PC-3 (cell line): Measurements from ENCODE around the gene VPS37C. TPM values are rescaled to one million over a fixed set of nuclear protein-coding genes. Genes with fewer than 3 reads are reported as not detected.

ENCODE experiments used
- ATAC-seq: fragments of 200-7000 bp; cut with Tn5 transposase; 2 replicates; pipeline ENCODE4 v1.9.1; 2020; ENCODE audit warnings: mild to moderate bottlenecking, moderate library complexity
- BruUV-seq: library from RNA; stranded (reverse); fragments of 400-500 nt; replicated peaks from 2 replicates; lab custom pipeline; 2021; lab: Mats Ljungman, UMichigan
- CTCF ChIA-PET: fragments of 300-600 bp; sonication (Branson Sonifier 250); formaldehyde crosslinking; loops from one replicate; lab custom pipeline; 2022; ENCODE audit warnings: antibody characterized with exemption; lab: Charles Lee
- POLR2A ChIA-PET: fragments of 300-600 bp; sonication (Branson Sonifier 250); formaldehyde crosslinking; loops from one replicate; lab custom pipeline; 2022; ENCODE audit warnings: antibody characterized with exemption; ENCODE audit not compliant: unreplicated experiment; lab: Charles Lee
- DNase-seq: peaks from one replicate; pipeline ENCODE4 v3.0.0-alpha.2; 2015
- H2AFZ ChIP-seq: fragments of 300-600 bp; sonication (generic); 2 replicates; pipeline ENCODE4 v1.6.0; 2016; ENCODE audit warnings: antibody characterized with exemption, low read length
- H3F3A ChIP-seq: fragments of 300-600 bp; sonication (generic); one replicate; pipeline ENCODE4 v1.6.0; 2017; ENCODE audit warnings: antibody characterized with exemption, low read length, control low read depth, mild to moderate bottlenecking; ENCODE audit not compliant: unreplicated experiment
- H3K27ac ChIP-seq: fragments of 300-600 bp; sonication (generic); 2 replicates; pipeline ENCODE4 v1.5.1; 2016; ENCODE audit warnings: mild to moderate bottlenecking, low read length
- H3K27me3 ChIP-seq: fragments of 300-600 bp; sonication (generic); 2 replicates; pipeline ENCODE4 v1.6.1; 2016; ENCODE audit warnings: low read length, mixed read lengths
- H3K36me3 ChIP-seq: fragments of 300-600 bp; sonication (generic); 2 replicates; pipeline ENCODE4 v1.6.1; 2016; ENCODE audit warnings: low read depth, mixed run types, low read length, mixed read lengths
- H3K4me1 ChIP-seq: fragments of 300-600 bp; sonication (generic); 2 replicates; pipeline ENCODE4 v1.5.1; 2016; ENCODE audit warnings: low read length; ENCODE audit not compliant: insufficient read depth
- H3K4me2 ChIP-seq: fragments of 300-600 bp; sonication (generic); 2 replicates; pipeline ENCODE4 v1.6.0; 2016; ENCODE audit warnings: low read length
- H3K4me3 ChIP-seq: fragments of 300-600 bp; sonication (generic); 2 replicates; pipeline ENCODE4 v1.5.1; 2016; ENCODE audit warnings: mild to moderate bottlenecking, low read length, mixed read lengths
- H3K79me2 ChIP-seq: fragments of 300-600 bp; sonication (generic); 2 replicates; pipeline ENCODE4 v1.6.1; 2017; ENCODE audit warnings: low read length, mixed read lengths
- H3K9ac ChIP-seq: fragments of 300-600 bp; sonication (generic); 2 replicates; pipeline ENCODE4 v1.6.0; 2016; ENCODE audit warnings: mild to moderate bottlenecking, low read length
- H3K9me2 ChIP-seq: fragments of 300-600 bp; sonication (generic); replicated peaks from 2 replicates; pipeline ENCODE4 v1.6.1; 2016; ENCODE audit warnings: mixed run types, low read length, mixed read lengths
- H3K9me3 ChIP-seq: fragments of 300-600 bp; sonication (generic); 2 replicates; pipeline ENCODE4 v1.6.1; 2016; ENCODE audit warnings: low read length, mixed read lengths
- H4K20me1 ChIP-seq: fragments of 300-600 bp; sonication (generic); 2 replicates; pipeline ENCODE4 v1.6.1; 2016; ENCODE audit warnings: low read length, mixed read lengths
- CTCF ChIP-seq: fragments of 300-600 bp; sonication (generic); conservative IDR thresholded peaks from 2 replicates; pipeline ENCODE4 v1.5.1; 2017; ENCODE audit warnings: antibody characterized with exemption, low read depth, mild to moderate bottlenecking, low read length
- EZH2 ChIP-seq: fragments of 300-600 bp; sonication (generic); IDR thresholded peaks from one replicate; pipeline ENCODE4 v1.6.1; 2017; ENCODE audit warnings: antibody characterized with exemption, mild to moderate bottlenecking, low read length; ENCODE audit not compliant: unreplicated experiment
- EZH2phosphoT487 ChIP-seq: fragments of 300-600 bp; sonication (generic); IDR thresholded peaks from 2 replicates; pipeline ENCODE4 v1.6.1; 2018; ENCODE audit warnings: mild to moderate bottlenecking, antibody characterized with exemption, low read length, borderline replicate concordance
- intact Hi-C: fragments of 100-400 bp; cut with micrococcal nuclease; formaldehyde crosslinking; loops from 2 replicates; pipeline ENCODE4 v1.9.0; 2023
- total RNA-seq: library from RNA; depleted of rRNA; stranded (reverse); fragments of >200 nt; gene quantifications from 2 replicates; pipeline ENCODE4 v1.2.3, GENCODE V29; 2014

Gene VPS37C
- total RNA-seq, 1 experiment from 2014 or later: 28.9 TPM

DNA sequence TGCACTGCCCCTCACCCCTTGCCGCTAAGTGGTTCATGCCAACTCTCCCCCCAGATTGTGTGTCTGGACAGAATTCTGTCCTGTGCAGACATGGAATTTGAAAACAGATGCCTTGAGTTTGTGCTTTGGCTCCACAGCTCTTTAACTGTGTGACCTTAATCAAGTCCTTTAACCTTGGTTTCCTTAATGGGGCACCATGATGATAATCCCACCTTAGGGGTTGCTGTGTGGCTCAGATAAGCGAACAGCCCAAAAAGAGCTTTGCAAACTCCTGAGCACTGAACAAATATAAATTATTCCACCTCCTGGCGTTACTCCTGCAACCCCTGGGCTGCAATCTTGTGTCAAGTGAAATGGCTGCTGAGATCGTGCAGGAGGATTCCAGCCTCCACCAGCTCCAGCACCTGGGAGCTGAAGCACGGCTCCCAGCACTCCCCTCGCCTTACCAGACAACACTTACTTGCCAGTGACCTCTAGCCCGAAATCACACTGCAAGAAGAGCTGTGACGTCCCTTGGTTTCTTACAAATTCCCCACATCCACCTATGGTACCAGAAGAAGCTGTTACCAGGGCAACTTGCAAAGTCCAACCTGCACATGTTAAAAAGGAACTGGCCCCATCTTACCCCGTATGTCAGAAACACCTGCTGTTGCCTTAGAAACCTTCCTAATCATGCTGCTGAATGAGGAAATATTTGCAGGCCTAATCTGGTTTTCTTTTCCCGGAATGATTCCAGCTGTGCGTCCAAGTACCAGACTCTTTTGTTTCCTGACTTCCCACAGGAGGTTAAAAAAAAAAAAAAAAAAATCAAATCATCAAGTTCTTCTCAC is 13.2 kb downstream of the VPS37C start:
- no peaks in the 10 kb centered on the region for H4K20me1 ChIP-seq
- H3K9ac ChIP-seq: no peak overlapping the region
- BruUV-seq: no TSS peak
- H2AFZ ChIP-seq: no peak overlapping the region
- H3K9me3 ChIP-seq: no peaks in the 10 kb centered on the region
- H3K36me3 ChIP-seq: no peaks in the 10 kb centered on the region
- peaks cover 77% of the 10 kb centered on the region for H3K79me2 ChIP-seq
- no peak overlapping the region for H3K4me3 ChIP-seq
- no peaks in the 10 kb centered on the region for H3K9me2 ChIP-seq
- no peak overlapping the region for H3K4me2 ChIP-seq
- ATAC-seq (no peak), DNase-seq (no peak)
- H3K4me1 ChIP-seq: peaks cover 23% of the 10 kb centered on the region
- TF ChIP-seq EZH2phosphoT487 (no peak), CTCF (no peak), EZH2 (no peak)
- ChIA-PET POLR2A (no interaction called here), CTCF (no interaction called here)
- H3F3A ChIP-seq: no peaks in the 10 kb centered on the region
- H3K27me3 ChIP-seq: no peaks in the 10 kb centered on the region
- intact Hi-C loops: no loop called here
- no peak overlapping the region for H3K27ac ChIP-seq

DNA sequence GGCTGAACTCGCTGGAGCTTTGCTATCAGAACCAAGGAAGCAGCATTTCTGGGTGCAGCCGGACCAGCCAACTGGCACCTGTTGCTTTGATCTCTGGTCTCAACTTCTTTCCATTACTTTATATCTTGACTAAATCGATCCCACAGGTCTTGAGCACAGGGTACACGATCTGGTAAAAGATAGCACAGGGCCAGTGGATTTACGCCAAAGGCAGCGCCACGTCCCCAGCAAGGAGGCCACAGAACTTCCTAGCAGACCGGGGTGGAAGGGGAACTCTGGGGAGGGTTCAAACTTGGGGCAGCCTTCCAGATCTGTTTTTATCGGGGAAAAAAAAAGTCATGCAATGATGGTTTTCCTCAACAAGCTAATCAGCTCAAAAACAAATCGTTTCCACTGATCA is 14.0 kb downstream of the VPS37C start:
- H2AFZ ChIP-seq: no peak overlapping the region
- intact Hi-C loops: no loop called here
- ChIA-PET POLR2A (no interaction called here), CTCF (no interaction called here)
- no peaks in the 10 kb centered on the region for H3K9me3 ChIP-seq
- H3K27ac ChIP-seq: no peak overlapping the region
- peaks cover 73% of the 10 kb centered on the region for H3K79me2 ChIP-seq
- no peaks in the 10 kb centered on the region for H4K20me1 ChIP-seq
- no peaks in the 10 kb centered on the region for H3K27me3 ChIP-seq
- ATAC-seq (no peak), DNase-seq (no peak)
- no TSS peak for BruUV-seq
- no peaks in the 10 kb centered on the region for H3F3A ChIP-seq
- no peaks in the 10 kb centered on the region for H3K36me3 ChIP-seq
- TF ChIP-seq EZH2phosphoT487 (no peak), EZH2 (no peak), CTCF (no peak)
- no peak overlapping the region for H3K4me2 ChIP-seq
- no peaks in the 10 kb centered on the region for H3K9me2 ChIP-seq
- no peak overlapping the region for H3K9ac ChIP-seq
- H3K4me3 ChIP-seq: no peak overlapping the region
- H3K4me1 ChIP-seq: peaks cover 20% of the 10 kb centered on the region

- Histone ChIP-seq H3K9me3 (no peaks in the 10 kb centered on the region), H3K36me3 (no peaks in the 10 kb centered on the region), H3K27me3 (no peaks in the 10 kb centered on the region), H3K4me1 (peaks cover 20% of the 10 kb centered on the region), H4K20me1 (no peaks in the 10 kb centered on the region), H3K9ac (no peak overlapping the region), H3K4me3 (no peak overlapping the region), H3K27ac (no peak overlapping the region), H3F3A (no peaks in the 10 kb centered on the region), H3K79me2 (peaks cover 73% of the 10 kb centered on the region), H2AFZ (no peak overlapping the region), H3K4me2 (no peak overlapping the region), H3K9me2 (no peaks in the 10 kb centered on the region)
- TF ChIP-seq CTCF: no peak
- TF ChIP-seq EZH2phosphoT487: no peak
- TF ChIP-seq EZH2: no peak
- POLR2A ChIA-PET: no interaction called here
- ATAC-seq: no peak
- intact Hi-C loops: no loop called here
- no TSS peak for BruUV-seq
- DNase-seq: no peak
- CTCF ChIA-PET: no interaction called here
Measured at GRCh38 chr11:61146416-61146815, 14.8 kb downstream of the VPS37C start.
